ENCODE results near the gene OARD1.

- no peak for TF ChIP-seq RAD21 (IDR thresholded peaks at IDR 0.05; ENCODE audit: low read length)
- TF ChIP-seq USF2 (IDR thresholded peaks at IDR 0.05; ENCODE audit: borderline replicate concordance, low read depth, low read length), result no peak
- TF ChIP-seq, protein P1, sequence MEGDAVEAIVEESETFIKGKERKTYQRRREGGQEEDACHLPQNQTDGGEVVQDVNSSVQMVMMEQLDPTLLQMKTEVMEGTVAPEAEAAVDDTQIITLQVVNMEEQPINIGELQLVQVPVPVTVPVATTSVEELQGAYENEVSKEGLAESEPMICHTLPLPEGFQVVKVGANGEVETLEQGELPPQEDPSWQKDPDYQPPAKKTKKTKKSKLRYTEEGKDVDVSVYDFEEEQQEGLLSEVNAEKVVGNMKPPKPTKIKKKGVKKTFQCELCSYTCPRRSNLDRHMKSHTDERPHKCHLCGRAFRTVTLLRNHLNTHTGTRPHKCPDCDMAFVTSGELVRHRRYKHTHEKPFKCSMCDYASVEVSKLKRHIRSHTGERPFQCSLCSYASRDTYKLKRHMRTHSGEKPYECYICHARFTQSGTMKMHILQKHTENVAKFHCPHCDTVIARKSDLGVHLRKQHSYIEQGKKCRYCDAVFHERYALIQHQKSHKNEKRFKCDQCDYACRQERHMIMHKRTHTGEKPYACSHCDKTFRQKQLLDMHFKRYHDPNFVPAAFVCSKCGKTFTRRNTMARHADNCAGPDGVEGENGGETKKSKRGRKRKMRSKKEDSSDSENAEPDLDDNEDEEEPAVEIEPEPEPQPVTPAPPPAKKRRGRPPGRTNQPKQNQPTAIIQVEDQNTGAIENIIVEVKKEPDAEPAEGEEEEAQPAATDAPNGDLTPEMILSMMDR (IDR thresholded peaks at IDR 0.05), result no peak
Observed at GRCh38 chr6:41055149-41055548, 17.0 kb downstream of the OARD1 start.
